B cell (primary cell): ENCODE data around the gene AEBP2.

Source experiments
- CTCF ChIP-seq: fragments of 200-600 bp; IDR thresholded peaks from one replicate; pipeline ENCODE4 v1.8.0; 2022; ENCODE audit warnings: antibody characterized with exemption, mild to moderate bottlenecking
- EZH2 ChIP-seq: IDR thresholded peaks from 2 replicates; pipeline ENCODE4 v1.6.1; 2012; ENCODE audit warnings: borderline replicate concordance, low read depth, mild to moderate bottlenecking, moderate library complexity, low read length; ENCODE audit not compliant: insufficient read depth, poor library complexity, severe bottlenecking

- TF ChIP-seq CTCF (no peak), EZH2 (no peak)
These were observed 41.2 kb downstream of the AEBP2 start for GRCh38 chr12:19480459-19480858.
